Measurements from ENCODE around the gene MGAT5. TPM values are rescaled to one million over a fixed set of nuclear protein-coding genes. Genes with fewer than 3 reads are reported as not detected.

The MGAT5 gene
- total RNA-seq, 1 donor from 2014 or later, result 30.0 TPM

DNA sequence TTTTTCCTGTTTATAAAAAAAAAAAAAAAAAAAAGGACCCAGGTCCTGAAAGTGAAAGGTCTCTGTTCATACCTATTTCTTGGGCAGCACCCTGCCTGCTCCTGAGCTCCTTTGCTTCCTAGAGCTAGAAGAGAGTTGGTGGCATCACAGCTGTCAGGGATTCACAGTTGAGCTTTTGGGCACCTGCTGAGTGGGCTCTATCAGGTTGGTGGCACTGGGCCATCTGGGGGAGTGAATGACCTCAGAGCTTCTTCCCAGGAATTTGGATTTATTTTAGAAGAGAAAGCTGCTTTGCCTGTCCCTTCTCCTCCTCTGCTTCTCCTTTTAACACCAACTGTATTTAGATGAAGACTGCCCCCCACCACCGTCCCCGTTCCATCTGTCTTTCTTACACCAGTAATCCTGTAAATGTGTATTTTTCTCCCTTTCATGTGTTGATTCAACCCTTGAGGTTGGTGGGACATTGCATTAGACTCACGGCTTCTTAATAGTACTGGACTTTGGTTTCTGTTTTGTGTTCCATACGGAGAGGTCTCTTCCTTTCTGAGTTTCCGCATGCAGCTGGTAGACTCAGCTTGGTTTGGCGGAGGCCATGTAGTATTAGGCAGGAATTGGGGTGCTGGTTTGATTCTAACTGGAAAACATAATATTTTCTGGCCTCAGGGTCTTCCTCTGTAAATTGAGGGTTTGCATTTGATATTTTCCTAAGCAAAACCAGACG, 7.6 kb upstream of the MGAT5 start:
- H3K27ac Mint-ChIP-seq (ENCODE audit: unreplicated experiment), result no peak overlapping the region

DNA sequence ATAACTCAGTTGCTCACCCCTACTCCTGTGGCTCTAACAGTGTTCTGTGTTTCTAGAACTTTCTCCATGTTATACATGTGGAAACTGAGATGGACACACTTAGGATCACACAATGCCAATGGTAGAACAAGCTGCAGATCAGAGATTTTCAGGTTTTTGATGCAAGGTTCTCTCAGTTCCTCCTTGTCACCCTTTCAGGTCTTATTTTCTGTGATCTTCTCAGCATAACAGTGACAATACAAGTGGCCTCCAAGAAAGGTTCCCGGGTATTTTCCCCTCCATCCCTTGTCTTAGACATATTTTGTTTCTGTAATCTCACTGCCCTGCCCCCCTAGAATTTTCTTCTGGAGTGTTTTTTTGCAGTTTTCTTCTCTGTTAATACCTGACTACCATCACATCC, 6.2 kb upstream of the MGAT5 start:
- H3K4me1 Mint-ChIP-seq (ENCODE audit: low read depth), result peaks cover 8% of the 10 kb centered on the region

More for the DNA sequence above, 7.6 kb upstream of the MGAT5 start:
- H3K36me3 Mint-ChIP-seq (ENCODE audit: low read depth), result no peaks in the 10 kb centered on the region
- no peaks in the 10 kb centered on the region for H3K9me3 Mint-ChIP-seq (ENCODE audit: low read depth)
- no peaks in the 10 kb centered on the region for H3K27me3 Mint-ChIP-seq (ENCODE audit: low read depth)
- H3K4me3 Mint-ChIP-seq (ENCODE audit: unreplicated experiment), result no peak overlapping the region
- H3K4me1 Mint-ChIP-seq (ENCODE audit: low read depth), result peaks cover 8% of the 10 kb centered on the region
- TF ChIP-seq, protein P1, sequence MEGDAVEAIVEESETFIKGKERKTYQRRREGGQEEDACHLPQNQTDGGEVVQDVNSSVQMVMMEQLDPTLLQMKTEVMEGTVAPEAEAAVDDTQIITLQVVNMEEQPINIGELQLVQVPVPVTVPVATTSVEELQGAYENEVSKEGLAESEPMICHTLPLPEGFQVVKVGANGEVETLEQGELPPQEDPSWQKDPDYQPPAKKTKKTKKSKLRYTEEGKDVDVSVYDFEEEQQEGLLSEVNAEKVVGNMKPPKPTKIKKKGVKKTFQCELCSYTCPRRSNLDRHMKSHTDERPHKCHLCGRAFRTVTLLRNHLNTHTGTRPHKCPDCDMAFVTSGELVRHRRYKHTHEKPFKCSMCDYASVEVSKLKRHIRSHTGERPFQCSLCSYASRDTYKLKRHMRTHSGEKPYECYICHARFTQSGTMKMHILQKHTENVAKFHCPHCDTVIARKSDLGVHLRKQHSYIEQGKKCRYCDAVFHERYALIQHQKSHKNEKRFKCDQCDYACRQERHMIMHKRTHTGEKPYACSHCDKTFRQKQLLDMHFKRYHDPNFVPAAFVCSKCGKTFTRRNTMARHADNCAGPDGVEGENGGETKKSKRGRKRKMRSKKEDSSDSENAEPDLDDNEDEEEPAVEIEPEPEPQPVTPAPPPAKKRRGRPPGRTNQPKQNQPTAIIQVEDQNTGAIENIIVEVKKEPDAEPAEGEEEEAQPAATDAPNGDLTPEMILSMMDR (IDR thresholded peaks at IDR 0.05), result no peak
- DNase-seq (ENCODE audit: low spot score), result no peak

DNA sequence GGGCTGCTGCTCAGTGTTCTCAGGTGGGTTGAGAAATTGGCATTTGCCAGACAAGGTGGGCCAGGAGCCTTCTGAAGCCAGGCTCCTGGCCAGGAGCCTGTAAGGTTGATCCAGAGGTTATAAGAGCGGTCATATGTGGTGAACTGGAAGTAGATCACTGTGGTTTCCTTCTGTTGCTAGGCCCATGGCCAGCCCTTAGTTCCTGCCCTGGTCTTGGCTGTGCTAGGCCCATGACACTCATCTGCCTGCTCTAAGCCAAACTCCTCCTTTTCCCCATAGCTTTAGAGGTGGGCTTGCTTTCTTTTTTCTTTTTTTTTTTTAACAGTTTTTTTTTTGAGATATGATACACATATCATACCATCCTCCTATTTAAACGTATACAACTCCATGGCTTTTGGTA, 5.0 kb upstream of the MGAT5 start:
- Mint-ChIP-seq H3K36me3 (ENCODE audit: low read depth) (no peaks in the 10 kb centered on the region), H3K27me3 (ENCODE audit: low read depth) (no peaks in the 10 kb centered on the region), H3K4me3 (ENCODE audit: unreplicated experiment) (no peak overlapping the region), H3K9me3 (ENCODE audit: low read depth) (no peaks in the 10 kb centered on the region), H3K4me1 (ENCODE audit: low read depth) (peaks cover 8% of the 10 kb centered on the region), H3K27ac (ENCODE audit: unreplicated experiment) (no peak overlapping the region)
- TF ChIP-seq, protein P1 (IDR thresholded peaks at IDR 0.05), result no peak
- DNase-seq (ENCODE audit: low spot score), result no peak

More for the DNA sequence above, 6.2 kb upstream of the MGAT5 start:
- Mint-ChIP-seq H3K27ac (ENCODE audit: unreplicated experiment) (no peak overlapping the region), H3K4me3 (ENCODE audit: unreplicated experiment) (no peak overlapping the region), H3K27me3 (ENCODE audit: low read depth) (no peaks in the 10 kb centered on the region), H3K9me3 (ENCODE audit: low read depth) (no peaks in the 10 kb centered on the region), H3K36me3 (ENCODE audit: low read depth) (no peaks in the 10 kb centered on the region)
- TF ChIP-seq, protein P1 (IDR thresholded peaks at IDR 0.05), result no peak
- no peak for DNase-seq (ENCODE audit: low spot score)

DNA sequence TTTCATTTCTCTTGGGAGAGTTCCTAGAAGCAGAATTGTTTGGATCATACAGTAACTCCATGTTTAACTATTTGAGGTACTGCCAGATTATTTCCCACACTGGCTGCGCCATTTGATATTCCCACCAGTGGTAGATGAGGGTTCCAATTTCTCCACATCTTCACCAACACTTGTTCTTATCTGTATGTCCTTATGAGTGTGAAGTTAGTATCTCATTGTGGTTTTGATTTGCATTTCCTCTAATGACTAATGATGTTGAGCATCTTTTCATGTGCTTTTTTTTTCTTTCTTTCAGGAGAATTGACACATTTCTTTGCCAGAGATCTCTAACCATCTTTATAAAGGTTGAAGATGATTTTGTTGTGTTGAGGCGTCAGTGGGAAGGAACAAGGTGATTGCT, 4.1 kb upstream of the MGAT5 start:
- Mint-ChIP-seq H3K36me3 (ENCODE audit: low read depth) (no peaks in the 10 kb centered on the region), H3K9me3 (ENCODE audit: low read depth) (no peaks in the 10 kb centered on the region), H3K4me3 (ENCODE audit: unreplicated experiment) (no peak overlapping the region), H3K27me3 (ENCODE audit: low read depth) (no peaks in the 10 kb centered on the region), H3K27ac (ENCODE audit: unreplicated experiment) (no peak overlapping the region), H3K4me1 (ENCODE audit: low read depth) (peaks cover 8% of the 10 kb centered on the region)
- no peak for DNase-seq (ENCODE audit: low spot score)
- TF ChIP-seq, protein P1 (IDR thresholded peaks at IDR 0.05), result no peak

GRCh38 chr2:134250840-134251461, 2.9 kb upstream of the MGAT5 start:
- no peak for DNase-seq (ENCODE audit: low spot score)
- TF ChIP-seq, protein P1 (IDR thresholded peaks at IDR 0.05), result no peak
- Mint-ChIP-seq H3K36me3 (ENCODE audit: low read depth) (no peaks in the 10 kb centered on the region), H3K4me3 (ENCODE audit: unreplicated experiment) (no peak overlapping the region), H3K4me1 (ENCODE audit: low read depth) (peaks cover 3% of the 10 kb centered on the region), H3K27me3 (ENCODE audit: low read depth) (no peaks in the 10 kb centered on the region), H3K9me3 (ENCODE audit: low read depth) (no peaks in the 10 kb centered on the region), H3K27ac (ENCODE audit: unreplicated experiment) (no peak overlapping the region)

Measured in chondrocyte (in vitro differentiated cells).